Mesodermal cell (in vitro differentiated cells): ENCODE measurements around the gene SMTNL2. TPM values are rescaled to one million over a fixed set of nuclear protein-coding genes. Genes with fewer than 3 reads are reported as not detected.

ENCODE experiments used
- H3K27ac ChIP-seq: 2 replicates; pipeline ENCODE4 v1.7.0; 2013; ENCODE audit warnings: mild to moderate bottlenecking, low read depth, low read length, moderate library complexity; ENCODE audit not compliant: severe bottlenecking
- H3K36me3 ChIP-seq: 2 replicates; pipeline ENCODE4 v1.7.1; 2013; ENCODE audit warnings: mild to moderate bottlenecking, low read length, moderate library complexity; ENCODE audit not compliant: control insufficient read depth, insufficient read depth
- H3K4me1 ChIP-seq: one replicate; pipeline ENCODE4 v1.7.1; 2013; ENCODE audit warnings: mild to moderate bottlenecking, low read length; ENCODE audit not compliant: insufficient read depth, control insufficient read depth, poor library complexity, severe bottlenecking
- H3K4me3 ChIP-seq: 2 replicates; pipeline ENCODE4 v1.7.0; 2013; ENCODE audit warnings: low read length, control low read depth, mild to moderate bottlenecking; ENCODE audit not compliant: insufficient read depth, poor library complexity, severe bottlenecking; ENCODE audit errors: extremely low read depth
- H3K9me3 ChIP-seq: 2 replicates; pipeline ENCODE4 v1.7.1; 2013; ENCODE audit warnings: mild to moderate bottlenecking, low read length, moderate library complexity; ENCODE audit not compliant: control insufficient read depth
- WGBS, 2 experiments: methylation state at CpG; one replicate each; pipeline ENCODE4 v1.1.5; 2013; ENCODE audit warnings: missing lambda C conversion rate in 2 of 2; ENCODE audit not compliant: insufficient coverage in 2 of 2; 5-methylcytosine and 5-hydroxymethylcytosine counted together
- polyA plus RNA-seq, 2 experiments: library from polyadenylated mRNA; stranded (reverse); fragments of 50-300 nt; gene quantifications; one replicate each; pipeline ENCODE4 v1.2.3, GENCODE V29; 2013

Gene SMTNL2
- 12.7 TPM for polyA plus RNA-seq (2013, experiment 1 of 2)
- 12.1 TPM for polyA plus RNA-seq (2013, experiment 2 of 2)

DNA sequence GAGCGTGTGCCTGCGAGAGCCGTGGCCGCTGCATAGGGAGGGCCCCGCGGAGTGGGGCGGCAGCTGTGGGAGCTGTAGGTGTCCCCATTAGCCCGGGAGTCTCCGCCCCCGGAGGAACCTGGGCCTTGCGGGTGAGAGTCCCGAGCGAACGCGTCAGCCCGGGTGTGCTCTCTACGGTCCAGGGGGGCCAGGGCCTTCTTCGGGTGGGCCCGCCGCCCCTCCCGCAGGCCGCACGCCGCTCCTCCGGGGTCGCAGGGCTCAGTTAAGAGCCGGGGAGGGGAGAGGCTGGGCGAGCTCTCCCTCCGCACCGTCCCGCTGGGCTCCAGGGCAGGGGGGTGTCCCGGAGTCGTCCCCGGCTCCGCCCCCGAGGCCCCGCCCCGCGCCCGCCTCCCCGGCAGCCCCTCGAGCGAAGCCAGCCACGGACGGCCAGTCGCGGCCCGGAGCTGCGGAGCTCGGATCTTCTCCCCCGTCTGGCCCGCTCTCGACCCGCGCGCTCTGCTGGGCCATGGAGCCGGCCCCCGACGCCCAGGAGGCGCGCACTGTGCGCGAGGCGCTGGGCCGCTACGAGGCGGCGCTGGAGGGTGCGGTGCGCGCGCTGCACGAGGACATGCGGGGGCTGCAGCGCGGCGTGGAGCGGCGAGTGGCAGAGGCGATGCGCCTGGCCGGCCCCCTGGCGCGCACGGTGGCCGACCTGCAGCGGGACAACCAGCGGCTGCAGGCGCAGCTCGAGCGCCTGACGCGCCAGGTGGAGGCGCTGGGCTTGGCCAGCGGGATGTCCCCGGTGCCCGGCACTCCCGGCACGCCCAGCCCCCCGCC, at the start of gene SMTNL2:
Gene SMTNL2 (plus strand): TSS at position 429 of the 816 bp plus-strand sequence. CDS start 77 bp downstream, at position 506.
- H3K4me3 ChIP-seq = peak within 1 kb of the TSS; percentile 41
- WGBS, 2 experiments = 1% methylated on average over 86 to 91 of the region's 100 CpGs
- no peaks in the 10 kb centered on the region for H3K36me3 ChIP-seq

GRCh38 chr17:4534928-4535666, 49.2 kb upstream of the SMTNL2 start:
- peaks cover 30% of the 10 kb centered on the region for H3K36me3 ChIP-seq
- 83 to 90% methylated on average over 20 to 27 of the region's 27 CpGs for WGBS, 2 experiments
- H3K27ac ChIP-seq = no peak overlapping the region
- peaks cover 9% of the 10 kb centered on the region for H3K4me1 ChIP-seq
- H3K4me3 ChIP-seq = no peak overlapping the region
- H3K9me3 ChIP-seq = no peaks in the 10 kb centered on the region

More for the DNA sequence above, at the start of gene SMTNL2:
- Histone ChIP-seq H3K4me1 (peaks cover 21% of the 10 kb centered on the region), H3K9me3 (no peaks in the 10 kb centered on the region), H3K27ac (no peak within 1 kb of the TSS)

- Histone ChIP-seq H3K9me3 (no peaks in the 10 kb centered on the region), H3K27ac (no peak overlapping the region), H3K4me1 (peaks cover 9% of the 10 kb centered on the region), H3K4me3 (no peak overlapping the region), H3K36me3 (peaks cover 36% of the 10 kb centered on the region)
- 75 to 76% methylated on average over 15 to 18 of the region's 19 CpGs for WGBS, 2 experiments
These were observed 48.6 kb upstream of the SMTNL2 start for GRCh38 chr17:4535667-4536258.

DNA sequence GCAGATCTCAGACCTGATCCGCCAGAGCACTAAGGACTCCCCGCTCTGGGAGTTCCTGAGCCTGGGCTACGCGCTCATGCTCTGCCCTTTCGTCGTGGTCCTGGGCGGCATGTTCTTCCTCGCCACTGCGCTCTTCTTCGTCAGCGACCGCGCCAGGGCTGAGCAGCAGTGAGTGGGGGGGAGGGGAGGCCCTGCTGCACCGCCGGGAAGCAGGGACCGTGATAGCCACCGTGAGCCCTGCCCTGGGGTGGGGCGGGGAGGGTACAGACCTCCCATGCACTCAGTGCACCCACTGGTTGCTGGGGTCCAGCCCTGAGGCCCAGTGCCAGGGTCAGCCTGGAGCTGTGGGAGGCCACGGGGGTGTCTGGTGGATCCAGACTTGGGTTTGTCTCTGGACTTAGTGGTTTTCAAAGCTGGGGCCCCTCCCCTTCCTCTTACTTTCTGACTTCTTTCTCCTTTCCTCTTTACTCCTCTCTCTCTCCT, 48.0 kb upstream of the SMTNL2 start:
- no peak overlapping the region for H3K27ac ChIP-seq
- 45 to 49% methylated on average over 9 to 15 of the region's 19 CpGs for WGBS, 2 experiments
- peaks cover 42% of the 10 kb centered on the region for H3K36me3 ChIP-seq
- H3K9me3 ChIP-seq = no peaks in the 10 kb centered on the region
- no peak overlapping the region for H3K4me3 ChIP-seq
- H3K4me1 ChIP-seq = peaks cover 6% of the 10 kb centered on the region

GRCh38 chr17:4536742-4537411, 47.5 kb upstream of the SMTNL2 start:
- Histone ChIP-seq H3K4me1 (peaks cover 4% of the 10 kb centered on the region), H3K27ac (no peak overlapping the region), H3K4me3 (no peak overlapping the region), H3K9me3 (no peaks in the 10 kb centered on the region), H3K36me3 (peaks cover 47% of the 10 kb centered on the region)
- WGBS, 2 experiments = 88 to 91% methylated on average over 10 to 15 of the region's 18 CpGs

GRCh38 chr17:4537451-4538235, 46.7 kb upstream of the SMTNL2 start:
- peaks cover 55% of the 10 kb centered on the region for H3K36me3 ChIP-seq
- peaks cover 4% of the 10 kb centered on the region for H3K4me1 ChIP-seq
- no peaks in the 10 kb centered on the region for H3K9me3 ChIP-seq
- H3K4me3 ChIP-seq = no peak overlapping the region
- WGBS, 2 experiments = 93 to 95% methylated on average over 15 to 19 of the region's 19 CpGs
- H3K27ac ChIP-seq = no peak overlapping the region

GRCh38 chr17:4538236-4539002, 45.9 kb upstream of the SMTNL2 start:
- 90 to 100% methylated on average over 3 to 4 of the region's 13 CpGs for WGBS, 2 experiments

GRCh38 chr17:4539025-4539424, 45.3 kb upstream of the SMTNL2 start:
- Histone ChIP-seq H3K9me3 (no peaks in the 10 kb centered on the region), H3K36me3 (peaks cover 67% of the 10 kb centered on the region), H3K4me3 (no peak overlapping the region), H3K4me1 (peaks cover 4% of the 10 kb centered on the region), H3K27ac (no peak overlapping the region)
- WGBS, 2 experiments = 96 to 100% methylated on average over 5 to 7 of the region's 8 CpGs

More at GRCh38 chr17:4538236-4539002, 45.9 kb upstream of the SMTNL2 start:
- H3K36me3 ChIP-seq = peaks cover 61% of the 10 kb centered on the region
- H3K9me3 ChIP-seq = no peaks in the 10 kb centered on the region
- H3K4me3 ChIP-seq = no peak overlapping the region
- H3K4me1 ChIP-seq = peaks cover 4% of the 10 kb centered on the region
- no peak overlapping the region for H3K27ac ChIP-seq

- no peak overlapping the region for H3K27ac ChIP-seq
- H3K4me1 ChIP-seq = peaks cover 4% of the 10 kb centered on the region
- H3K36me3 ChIP-seq = peaks cover 71% of the 10 kb centered on the region
- 94 to 96% methylated on average over 24 to 26 of the region's 26 CpGs for WGBS, 2 experiments
- no peaks in the 10 kb centered on the region for H3K9me3 ChIP-seq
- H3K4me3 ChIP-seq = no peak overlapping the region
These were observed 44.6 kb upstream of the SMTNL2 start for GRCh38 chr17:4539576-4540223.
